Peyer's patch (tissue), 4 donors: ENCODE measurements around the gene SEC23A.

Source experiments
- CTCF ChIP-seq, 6 experiments: fragments of 450-650 bp in 4 of 6; fragments of 200-600 bp in 2 of 6; sonication (generic) in 1 of 6; IDR thresholded peaks; one replicate each; pipeline ENCODE4 v1.5.1; 2017 to 2019; ENCODE audit warnings: antibody characterized with exemption in 6 of 6, mild to moderate bottlenecking in 3 of 6, moderate library complexity in 1 of 6
- POLR2A ChIP-seq, 2 donors: fragments of 450-650 bp; IDR thresholded peaks; one replicate each; pipeline ENCODE4 v1.5.1; 2017; ENCODE audit warnings: antibody characterized with exemption in 2 of 2, mild to moderate bottlenecking in 2 of 2, moderate library complexity in 2 of 2

- TF ChIP-seq POLR2A (IDR thresholded peaks at IDR 0.05), result no peak
- no peak for TF ChIP-seq CTCF (IDR thresholded peaks at IDR 0.05)
Observed at GRCh38 chr14:39015964-39016577, 87.0 kb downstream of the SEC23A start.
